GM23338 (cell line): ENCODE results near the gene IL1RN. TPM values are rescaled to one million over a fixed set of nuclear protein-coding genes. Genes with fewer than 3 reads are reported as not detected.

Source experiments
- ATAC-seq: fragments of 200-7000 bp; cut with Tn5 transposase; 3 replicates; pipeline ENCODE4 v1.9.1; 2020
- DNase-seq: peaks from one replicate; pipeline ENCODE4 v3.0.0-alpha.2; 2015; ENCODE audit warnings: low spot score
- H2AFZ ChIP-seq: fragments of 200-600 bp; sonication (generic); 2 replicates; pipeline ENCODE4 v1.8.0; 2016; ENCODE audit warnings: antibody characterized with exemption, mild to moderate bottlenecking, moderate library complexity
- H3F3A ChIP-seq: fragments of 200-600 bp; sonication (generic); replicated peaks from 2 replicates; pipeline ENCODE4 v1.8.0; 2017; ENCODE audit warnings: antibody characterized with exemption, mixed run types, low read depth
- H3K27ac ChIP-seq: fragments of 200-600 bp; sonication (generic); 2 replicates; pipeline ENCODE4 v1.6.1; 2016; ENCODE audit warnings: low read depth
- H3K27me3 ChIP-seq: fragments of 200-600 bp; sonication (generic); 2 replicates; pipeline ENCODE4 v1.8.0; 2016; ENCODE audit warnings: mild to moderate bottlenecking, mixed run types, moderate library complexity; ENCODE audit not compliant: insufficient read depth
- H3K36me3 ChIP-seq: fragments of 200-600 bp; sonication (generic); 2 replicates; pipeline ENCODE4 v1.8.0; 2016; ENCODE audit warnings: mild to moderate bottlenecking; ENCODE audit not compliant: insufficient read depth
- H3K4me1 ChIP-seq: fragments of 200-600 bp; sonication (generic); 2 replicates; pipeline ENCODE4 v1.8.0; 2016; ENCODE audit warnings: mild to moderate bottlenecking, moderate library complexity; ENCODE audit not compliant: insufficient read depth
- H3K4me2 ChIP-seq: fragments of 200-600 bp; sonication (generic); 2 replicates; pipeline ENCODE4 v1.7.1; 2017; ENCODE audit warnings: mixed run types
- H3K4me3 ChIP-seq: fragments of 200-600 bp; sonication (generic); 2 replicates; pipeline ENCODE4 v1.6.1; 2016; ENCODE audit warnings: mixed run types
- H3K79me2 ChIP-seq: fragments of 200-600 bp; sonication (generic); replicated peaks from 2 replicates; pipeline ENCODE4 v1.8.0; 2017; ENCODE audit warnings: mild to moderate bottlenecking; ENCODE audit not compliant: insufficient read depth
- H3K9me2 ChIP-seq: fragments of 200-600 bp; sonication (generic); 2 replicates; pipeline ENCODE4 v1.8.0; 2017; ENCODE audit not compliant: insufficient read depth
- H4K20me1 ChIP-seq: fragments of 200-600 bp; sonication (generic); replicated peaks from 2 replicates; pipeline ENCODE4 v1.8.0; 2017; ENCODE audit warnings: mild to moderate bottlenecking; ENCODE audit not compliant: insufficient read depth
- H3K27ac Mint-ChIP-seq: 2 replicates; pipeline ENCODE4 v1.8.0; 2020; ENCODE audit warnings: inconsistent platforms, mild to moderate bottlenecking, moderate library complexity, mixed read lengths
- H3K27me3 Mint-ChIP-seq: 3 replicates; pipeline ENCODE4 v1.8.0; 2022; ENCODE audit warnings: low read depth, mild to moderate bottlenecking, moderate library complexity, mixed read lengths, inconsistent platforms; ENCODE audit not compliant: insufficient read depth, poor library complexity
- H3K36me3 Mint-ChIP-seq: 3 replicates; pipeline ENCODE4 v1.8.0; 2021; ENCODE audit warnings: low read depth, mild to moderate bottlenecking, inconsistent platforms, moderate library complexity, mixed read lengths
- H3K4me1 Mint-ChIP-seq: 3 replicates; pipeline ENCODE4 v1.8.0; 2020; ENCODE audit warnings: mild to moderate bottlenecking, inconsistent platforms, mixed read lengths
- H3K4me3 Mint-ChIP-seq: 3 replicates; pipeline ENCODE4 v1.8.0; 2021; ENCODE audit warnings: moderate library complexity, mild to moderate bottlenecking, inconsistent platforms, mixed read lengths
- H3K9me3 Mint-ChIP-seq: 3 replicates; pipeline ENCODE4 v1.8.0; 2020; ENCODE audit warnings: moderate library complexity, mild to moderate bottlenecking, inconsistent platforms, mixed read lengths
- CTCF ChIP-seq, 2 experiments: fragments of 200-600 bp in 1 of 2; sonication (generic) in 1 of 2; conservative IDR thresholded peaks; 2 replicates each; pipeline versions ENCODE4 v1.5.1 to v1.6.1; 2016 to 2017; ENCODE audit warnings: antibody characterized with exemption in 2 of 2, low read depth in 2 of 2, mild to moderate bottlenecking in 2 of 2, moderate library complexity in 1 of 2
- ETS1 ChIP-seq: IDR thresholded peaks from 2 replicates; pipeline ENCODE4 v1.6.1; 2016; ENCODE audit warnings: antibody characterized with exemption
- EZH2 ChIP-seq: fragments of 200-600 bp; sonication (generic); IDR thresholded peaks from one replicate; pipeline ENCODE4 v1.8.0; 2017; ENCODE audit warnings: antibody characterized with exemption, mild to moderate bottlenecking, low read depth; ENCODE audit not compliant: unreplicated experiment
- EZH2phosphoT487 ChIP-seq: fragments of 200-600 bp; sonication (generic); IDR thresholded peaks from one replicate; pipeline ENCODE4 v1.8.1; 2018; ENCODE audit warnings: antibody characterized with exemption; ENCODE audit not compliant: unreplicated experiment
- NANOG ChIP-seq: IDR thresholded peaks from 2 replicates; pipeline ENCODE4 v1.6.1; 2016; ENCODE audit warnings: antibody characterized with exemption, borderline replicate concordance
- POLR2AphosphoS5 ChIP-seq: IDR thresholded peaks from 2 replicates; pipeline ENCODE4 v1.6.1; 2016; ENCODE audit warnings: antibody characterized with exemption, low read depth
- REST ChIP-seq: IDR thresholded peaks from one replicate; pipeline ENCODE4 v1.6.1; 2018; ENCODE audit warnings: antibody characterized with exemption; ENCODE audit not compliant: unreplicated experiment
- STAT1 ChIP-seq: IDR thresholded peaks from one replicate; pipeline ENCODE4 v1.6.1; 2016; ENCODE audit warnings: antibody characterized with exemption; ENCODE audit not compliant: unreplicated experiment
- ZNF114 ChIP-seq: fragments of 250-450 bp; sonication (Bioruptor Pico); IDR thresholded peaks from 2 replicates; pipeline ENCODE4 v1.5.0; 2020; ENCODE audit warnings: mild to moderate bottlenecking, moderate library complexity
- polyA plus RNA-seq: library from polyadenylated mRNA; unstranded; fragments of >200 nt; fragmentation: Nextera tagmentation; extraction: Ambion mirVana; gene quantifications from 2 replicates; pipeline ENCODE4 v1.2.1, GENCODE V29; 2016
- total RNA-seq: library from RNA; depleted of rRNA; stranded (reverse); fragments of >200 nt; shearing (Covaris generic); gene quantifications from 2 replicates; pipeline ENCODE4 v1.2.3, GENCODE V29; 2014

The IL1RN gene
- total and polyA plus RNA-seq, 2 experiments from 2014 or later = not detected

DNA sequence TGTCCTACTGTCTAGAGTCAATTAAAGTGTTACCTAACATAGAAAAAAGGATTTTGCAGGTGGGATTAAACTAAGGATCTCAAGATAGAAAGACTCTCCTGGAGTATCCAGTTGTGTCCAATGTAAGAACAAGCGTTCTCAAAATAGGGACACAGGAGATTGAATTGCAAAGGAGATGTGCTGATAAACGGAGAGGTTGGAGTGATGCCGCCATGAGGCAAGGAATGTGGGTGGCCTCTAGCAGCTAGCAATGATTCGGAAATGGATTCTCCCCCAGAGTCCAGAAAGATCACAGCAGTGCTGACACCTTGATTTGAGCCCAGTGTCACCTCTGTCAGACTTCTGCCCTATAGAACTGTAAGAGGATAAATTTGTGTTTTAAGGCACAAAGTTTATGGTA lies 24.1 kb upstream of the IL1RN start:
- no peaks in the 10 kb centered on the region for H3K36me3 ChIP-seq
- Mint-ChIP-seq H3K9me3 (peaks cover 7% of the 10 kb centered on the region), H3K36me3 (no peaks in the 10 kb centered on the region), H3K27me3 (no peaks in the 10 kb centered on the region), H3K4me3 (no peak overlapping the region), H3K4me1 (peaks cover under 1% of the 10 kb centered on the region; the same call in 1 of the 3 replicates), H3K27ac (no peak overlapping the region)
- no peak overlapping the region for H3K27ac ChIP-seq
- ATAC-seq (no peak), DNase-seq (no peak)
- H3K27me3 ChIP-seq = no peaks in the 10 kb centered on the region
- no peaks in the 10 kb centered on the region for H3K4me1 ChIP-seq
- 0 out of 2 replicates have a peak, but pooled peaks cover 2% of the 10 kb centered on the region for H3K9me2 ChIP-seq
- no peaks in the 10 kb centered on the region for H4K20me1 ChIP-seq
- TF ChIP-seq EZH2 (no peak), ZNF114 (no peak), POLR2AphosphoS5 (no peak), STAT1 (no peak), CTCF (conservative IDR thresholded peaks at IDR 0.05; ENCODE audit: low read depth in 2 of 2) (no peak)
- H3K4me3 ChIP-seq = no peak overlapping the region
- H3K4me2 ChIP-seq = no peak overlapping the region
- no peaks in the 10 kb centered on the region for H3K79me2 ChIP-seq
- H2AFZ ChIP-seq = no peak overlapping the region
- no peaks in the 10 kb centered on the region for H3F3A ChIP-seq

GRCh38 chr2:113104054-113104611 lies 23.3 kb upstream of the IL1RN start:
- H3F3A ChIP-seq = no peaks in the 10 kb centered on the region
- 0 out of 2 replicates have a peak, but pooled peaks cover 2% of the 10 kb centered on the region for H3K9me2 ChIP-seq
- no peak overlapping the region for H3K4me2 ChIP-seq
- no peak for TF ChIP-seq EZH2
- no peak for TF ChIP-seq REST
- no peak for TF ChIP-seq ZNF114
- TF ChIP-seq EZH2phosphoT487 = no peak
- no peak for TF ChIP-seq NANOG
- no peak for TF ChIP-seq CTCF (conservative IDR thresholded peaks at IDR 0.05; ENCODE audit: low read depth in 2 of 2)
- no peak for TF ChIP-seq ETS1
- no peaks in the 10 kb centered on the region for H3K27me3 Mint-ChIP-seq
- no peaks in the 10 kb centered on the region for H3K4me1 ChIP-seq
- ATAC-seq (no peak), DNase-seq (no peak)
- H3K4me3 ChIP-seq = no peak overlapping the region
- H2AFZ ChIP-seq = no peak overlapping the region
- H4K20me1 ChIP-seq = no peaks in the 10 kb centered on the region
- no peaks in the 10 kb centered on the region for H3K36me3 ChIP-seq
- H3K4me1 Mint-ChIP-seq = peaks cover 2% of the 10 kb centered on the region; the same call in 1 of the 3 replicates
- no peaks in the 10 kb centered on the region for H3K79me2 ChIP-seq
- no peak overlapping the region for H3K4me3 Mint-ChIP-seq
- H3K27ac Mint-ChIP-seq = no peak overlapping the region
- H3K27ac ChIP-seq = no peak overlapping the region
- H3K36me3 Mint-ChIP-seq = no peaks in the 10 kb centered on the region
- H3K27me3 ChIP-seq = no peaks in the 10 kb centered on the region
- H3K9me3 Mint-ChIP-seq = peaks cover 4% of the 10 kb centered on the region; the same call in 2 of the 3 replicates
